Esophagus (tissue), 2 donors: Measurements from ENCODE around the gene CTRB2. TPM values are rescaled to one million over a fixed set of nuclear protein-coding genes. Genes with fewer than 3 reads are reported as not detected.
"Not testable (repeated sequence)": the region's sequence is repeated elsewhere in the genome, so short reads cannot be mapped to it uniquely, and the experiment has no call there.

Experiments used
- H3K27ac ChIP-seq, 2 donors: one replicate each; pipeline ENCODE4 v1.5.1; 2013; ENCODE audit warnings: low read depth in 2 of 2, mild to moderate bottlenecking in 2 of 2, inconsistent platforms in 1 of 2, low read length in 1 of 2, moderate library complexity in 1 of 2
- H3K27me3 ChIP-seq, 2 donors: one replicate each; pipeline ENCODE4 v1.6.1; 2013; ENCODE audit warnings: low read length in 2 of 2, control low read depth in 1 of 2, mild to moderate bottlenecking in 1 of 2; ENCODE audit not compliant: insufficient read depth in 2 of 2, control insufficient read depth in 1 of 2
- H3K36me3 ChIP-seq, 2 donors: one replicate each; pipeline ENCODE4 v1.6.1; 2013; ENCODE audit warnings: low read length in 1 of 2; ENCODE audit not compliant: control insufficient read depth in 2 of 2, insufficient read depth in 2 of 2
- H3K4me1 ChIP-seq, 2 donors: one replicate each; pipeline ENCODE4 v1.6.1; 2013; ENCODE audit warnings: low read length in 1 of 2; ENCODE audit not compliant: control insufficient read depth in 2 of 2, insufficient read depth in 2 of 2
- H3K4me3 ChIP-seq, 2 donors: one replicate each; pipeline ENCODE4 v1.5.1; 2013; ENCODE audit warnings: low read length in 2 of 2, mild to moderate bottlenecking in 2 of 2, low read depth in 1 of 2, moderate library complexity in 1 of 2
- H3K9me3 ChIP-seq, 2 donors: one replicate each; pipeline ENCODE4 v1.6.1; 2013; ENCODE audit warnings: mild to moderate bottlenecking in 2 of 2, low read depth in 1 of 2, low read length in 1 of 2, moderate library complexity in 1 of 2; ENCODE audit not compliant: control insufficient read depth in 2 of 2, insufficient read depth in 1 of 2
- WGBS, 2 donors: extraction: QIAGEN DNeasy Blood & Tissue Kit; methylation state at CpG; one replicate each; pipeline ENCODE4 v1.1.7; 2013; 5-methylcytosine and 5-hydroxymethylcytosine counted together
- polyA plus RNA-seq, 2 donors: library from polyadenylated mRNA; stranded (reverse); fragments of 200-250 nt; gene quantifications; one replicate each; pipeline ENCODE4 v1.2.3, GENCODE V29; 2013
- donor health status: healthy with polysubstance abuse.
- donor health status: Bipolar disorder and iron deficiency.

The CTRB2 gene
- polyA plus RNA-seq, 2 donors: 0.35 to 1.7 TPM

DNA sequence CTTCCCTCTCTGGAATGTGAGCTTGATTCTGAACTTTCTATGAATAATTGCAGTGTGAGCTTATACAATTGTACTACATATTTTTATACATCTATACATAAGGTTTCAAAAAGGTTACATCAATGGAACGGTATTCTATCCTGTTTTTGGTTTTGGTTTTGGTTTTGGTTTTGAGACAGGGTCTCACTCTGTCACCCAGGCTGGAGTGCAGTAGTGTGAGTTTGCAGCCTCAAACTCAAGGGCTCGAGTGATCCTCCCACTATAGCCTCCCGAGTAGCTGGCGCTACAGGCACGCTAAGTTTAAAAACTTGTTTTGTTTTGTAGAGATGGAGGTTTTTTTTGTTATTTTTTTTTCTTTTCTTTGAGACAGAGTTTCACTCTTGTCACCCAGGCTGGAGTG is 12.9 kb upstream of the CTRB2 start:
- H3K4me1 ChIP-seq: no peaks in the 10 kb centered on the region
- no peaks in the 10 kb centered on the region for H3K27me3 ChIP-seq
- H3K4me3 ChIP-seq: no peak overlapping the region
- no peak overlapping the region for H3K27ac ChIP-seq
- WGBS, 2 donors: 59 to 62% methylated on average over 5 of the region's 5 CpGs
- no peaks in the 10 kb centered on the region for H3K9me3 ChIP-seq
- H3K36me3 ChIP-seq: no peaks in the 10 kb centered on the region

DNA sequence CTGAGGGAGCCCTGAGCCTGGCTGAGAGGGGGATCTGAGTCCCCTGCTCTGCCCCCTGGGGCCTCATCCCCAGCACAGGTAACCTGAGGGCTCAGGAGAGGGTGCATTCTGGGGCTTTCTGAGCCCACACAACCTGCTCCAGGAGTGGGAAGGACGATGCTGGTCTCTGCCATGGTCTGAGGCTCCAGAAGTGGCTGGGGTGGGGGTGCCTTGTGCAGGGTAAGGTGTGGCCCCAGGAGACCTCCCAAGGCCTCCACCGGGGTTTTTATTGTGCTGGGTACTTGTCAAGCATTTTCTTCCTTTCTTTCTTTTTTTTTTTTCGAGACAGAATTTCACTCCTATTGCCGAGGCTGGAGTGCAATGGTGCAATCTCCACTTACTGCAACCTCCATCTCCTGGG is 12.1 kb upstream of the CTRB2 start:
- no peaks in the 10 kb centered on the region for H3K4me1 ChIP-seq
- no peak overlapping the region for H3K4me3 ChIP-seq
- WGBS, 2 donors: 54 to 74% methylated on average over 4 of the region's 4 CpGs
- no peak overlapping the region for H3K27ac ChIP-seq
- H3K36me3 ChIP-seq: no peaks in the 10 kb centered on the region
- no peaks in the 10 kb centered on the region for H3K27me3 ChIP-seq
- H3K9me3 ChIP-seq: no peaks in the 10 kb centered on the region

DNA sequence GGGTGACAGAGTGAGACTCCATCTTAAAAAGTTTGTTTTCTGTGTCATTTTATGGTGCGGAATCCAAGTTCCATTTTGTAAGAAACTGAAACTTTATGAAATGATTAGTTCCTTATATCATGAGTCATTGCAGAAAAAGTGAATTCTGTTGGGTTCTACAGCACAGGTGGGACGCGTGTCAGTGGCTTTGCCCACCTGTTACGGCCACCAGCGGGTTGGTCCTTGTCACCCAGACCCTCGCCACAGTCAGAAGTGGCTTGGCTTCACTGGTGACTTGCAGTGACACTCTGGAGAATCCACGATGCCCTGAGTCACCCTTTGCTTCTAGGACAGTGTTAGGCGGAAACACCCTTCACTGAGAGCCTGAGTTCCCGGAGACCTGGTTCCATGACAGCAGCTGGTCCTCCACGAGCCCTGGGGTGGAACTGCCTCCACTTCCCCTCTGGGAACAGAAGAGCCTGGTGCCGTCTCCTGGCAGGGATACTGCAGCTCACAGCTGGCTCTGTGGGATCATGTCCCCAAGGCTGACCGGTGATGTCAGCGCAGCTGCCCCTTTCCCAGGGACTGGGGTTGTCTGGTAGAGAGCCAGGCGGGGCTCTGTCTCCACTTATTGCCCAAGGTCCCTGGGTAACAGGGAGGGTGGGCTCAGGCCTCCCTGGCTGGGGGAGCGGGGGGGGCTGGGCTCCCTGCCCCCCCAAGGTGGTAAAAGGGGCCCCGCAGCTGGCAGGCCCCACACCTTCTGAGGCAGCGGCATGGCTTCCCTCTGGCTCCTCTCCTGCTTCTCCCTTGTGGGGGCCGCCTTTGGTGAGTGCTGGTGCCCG is 11.5 kb upstream of the CTRB2 start, which contains the start of gene CTRB1:
TSS of gene CTRB1 (plus strand) at position 733 of the 821 bp plus-strand sequence. CDS start at position 753, 20 bp downstream.
- WGBS, 2 donors: 73 to 79% methylated on average over 18 to 19 of the region's 19 CpGs

DNA sequence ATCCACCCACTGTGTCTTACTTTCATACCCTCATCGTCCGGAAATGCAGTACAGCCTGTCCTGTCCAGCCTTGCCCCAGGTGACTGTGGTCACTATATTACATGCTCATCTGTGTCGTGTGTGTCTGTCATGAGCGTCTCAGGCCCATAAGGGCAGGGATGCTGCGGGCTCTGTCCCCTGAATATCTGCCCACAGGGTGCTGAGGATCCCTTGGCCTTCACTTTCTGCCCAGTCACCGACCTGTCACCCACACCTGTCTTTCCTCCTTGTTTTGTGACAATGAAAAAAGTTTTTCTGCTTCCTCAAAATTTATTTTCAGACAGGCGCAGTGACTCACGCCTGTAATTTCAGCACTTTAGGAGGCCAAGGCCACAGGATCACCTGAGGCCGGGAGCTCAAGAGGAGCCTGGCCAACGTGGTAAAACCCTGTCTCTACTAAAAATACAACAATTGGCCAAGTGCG is 10.5 kb upstream of the CTRB2 start:
- 78 to 90% methylated on average over 11 of the region's 11 CpGs for WGBS, 2 donors
- Histone ChIP-seq H3K27ac (no peak overlapping the region), H3K27me3 (no peaks in the 10 kb centered on the region), H3K4me3 (no peak overlapping the region), H3K4me1 (no peaks in the 10 kb centered on the region), H3K9me3 (no peaks in the 10 kb centered on the region), H3K36me3 (no peaks in the 10 kb centered on the region)

More for the DNA sequence above, 11.5 kb upstream of the CTRB2 start, which contains the start of gene CTRB1:
- no peak within 1 kb of the TSS for H3K27ac ChIP-seq
- H3K9me3 ChIP-seq: no peaks in the 10 kb centered on the region
- H3K27me3 ChIP-seq: no peaks in the 10 kb centered on the region
- no peaks in the 10 kb centered on the region for H3K4me1 ChIP-seq
- no peak within 1 kb of the TSS for H3K4me3 ChIP-seq
- H3K36me3 ChIP-seq: no peaks in the 10 kb centered on the region

DNA sequence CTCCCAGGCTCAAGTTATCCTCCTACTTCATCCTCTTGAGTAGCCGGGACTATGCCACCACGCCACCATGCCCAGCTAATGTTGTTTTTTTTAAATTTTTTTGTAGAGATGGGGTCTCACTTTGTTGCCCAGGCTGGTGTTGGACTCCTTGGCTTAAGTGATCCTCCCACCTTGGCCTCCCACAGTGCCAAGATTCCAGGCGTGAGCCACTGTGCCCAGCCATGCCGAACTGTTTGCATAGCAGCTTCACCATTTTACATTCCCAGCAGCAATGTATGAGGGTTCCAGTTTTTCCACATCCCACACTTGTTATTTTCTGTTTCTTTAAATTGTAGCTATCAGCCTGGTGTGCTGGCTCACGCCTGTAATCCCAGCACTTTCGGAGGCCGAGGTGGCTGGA is 9.6 kb upstream of the CTRB2 start:
- no peak overlapping the region for H3K27ac ChIP-seq
- H3K36me3 ChIP-seq: no peaks in the 10 kb centered on the region
- no peaks in the 10 kb centered on the region for H3K27me3 ChIP-seq
- H3K4me1 ChIP-seq: no peaks in the 10 kb centered on the region
- H3K4me3 ChIP-seq: no peak overlapping the region
- 77 to 83% methylated on average over 7 of the region's 7 CpGs for WGBS, 2 donors
- H3K9me3 ChIP-seq: no peaks in the 10 kb centered on the region

DNA sequence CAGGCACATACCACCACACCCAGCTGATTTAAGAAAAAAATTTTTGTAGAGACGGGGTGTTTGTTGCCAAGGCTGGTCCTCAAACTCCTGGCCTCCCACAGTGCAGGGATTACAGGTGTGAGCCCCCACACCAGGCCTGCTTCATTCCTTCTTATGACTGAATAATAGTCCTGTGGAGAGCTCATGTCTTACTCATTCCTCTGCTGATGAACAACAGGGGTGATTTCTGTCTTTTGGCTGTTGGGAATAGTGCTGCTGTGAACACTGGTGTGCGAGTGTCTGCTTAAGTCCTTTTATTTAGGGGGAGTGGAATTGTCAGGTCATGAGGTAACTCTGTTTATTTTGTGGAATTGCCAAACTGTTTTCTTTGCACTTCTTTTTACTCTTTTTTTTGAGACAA is 9.2 kb upstream of the CTRB2 start:
- H3K4me1 ChIP-seq: no peaks in the 10 kb centered on the region
- H3K27me3 ChIP-seq: no peaks in the 10 kb centered on the region
- no peak overlapping the region for H3K27ac ChIP-seq
- no peaks in the 10 kb centered on the region for H3K36me3 ChIP-seq
- 80 to 84% methylated on average over 2 of the region's 2 CpGs for WGBS, 2 donors
- no peak overlapping the region for H3K4me3 ChIP-seq
- no peaks in the 10 kb centered on the region for H3K9me3 ChIP-seq

DNA sequence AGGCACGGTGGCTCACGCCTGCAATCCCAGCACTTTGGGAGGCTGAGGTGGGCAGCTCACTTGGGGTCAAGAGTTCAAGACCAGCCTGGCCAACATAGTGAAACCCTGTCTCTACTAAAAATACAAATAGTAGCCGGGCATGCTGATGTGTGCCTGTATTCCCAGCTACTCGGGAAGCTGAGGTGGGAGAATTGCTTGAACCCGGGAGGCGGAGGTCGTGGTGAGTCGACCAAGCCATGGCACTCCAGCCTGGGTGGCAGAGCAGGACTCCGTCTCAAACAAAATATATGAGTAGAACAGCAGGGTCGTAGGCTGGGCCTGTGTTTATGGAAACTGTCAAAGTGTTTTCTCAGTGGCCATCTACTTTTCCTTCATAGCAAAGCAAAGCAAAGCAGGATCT is 4.3 kb upstream of the CTRB2 start:
- not testable (repeated sequence) for H3K27ac ChIP-seq, H3K36me3 ChIP-seq, H3K4me1 ChIP-seq, H3K27me3 ChIP-seq, H3K4me3 ChIP-seq, H3K9me3 ChIP-seq
- 85 to 88% methylated on average over 10 of the region's 10 CpGs for WGBS, 2 donors

DNA sequence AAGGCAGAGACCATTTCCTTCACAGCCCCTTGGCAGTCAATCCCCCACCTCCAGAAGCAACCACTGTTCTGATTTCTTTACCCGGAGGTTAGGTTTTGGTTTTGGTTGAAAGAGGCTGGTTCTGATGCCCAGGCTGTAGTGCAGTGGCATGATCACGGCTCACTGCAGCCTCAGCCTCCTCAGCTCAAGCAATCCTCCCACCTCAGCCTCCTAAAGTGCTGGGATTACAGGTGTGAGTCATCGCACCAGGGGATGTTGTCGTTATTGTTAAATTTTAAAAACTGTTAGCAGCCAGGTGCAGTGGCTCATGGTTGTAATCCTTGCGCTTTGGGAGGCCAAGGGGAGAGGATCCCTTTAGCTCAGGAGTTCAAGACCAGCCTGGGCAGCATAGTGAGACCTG is 3.0 kb upstream of the CTRB2 start:
- WGBS, 2 donors: 86 to 91% methylated on average over 5 of the region's 5 CpGs
- H3K4me1 ChIP-seq: peaks cover 2 to 4% of the 10 kb centered on the region in 2 donors
- no peaks in the 10 kb centered on the region for H3K36me3 ChIP-seq
- no peak overlapping the region for H3K4me3 ChIP-seq
- H3K27ac ChIP-seq: no peak overlapping the region
- no peaks in the 10 kb centered on the region for H3K27me3 ChIP-seq
- no peaks in the 10 kb centered on the region for H3K9me3 ChIP-seq

DNA sequence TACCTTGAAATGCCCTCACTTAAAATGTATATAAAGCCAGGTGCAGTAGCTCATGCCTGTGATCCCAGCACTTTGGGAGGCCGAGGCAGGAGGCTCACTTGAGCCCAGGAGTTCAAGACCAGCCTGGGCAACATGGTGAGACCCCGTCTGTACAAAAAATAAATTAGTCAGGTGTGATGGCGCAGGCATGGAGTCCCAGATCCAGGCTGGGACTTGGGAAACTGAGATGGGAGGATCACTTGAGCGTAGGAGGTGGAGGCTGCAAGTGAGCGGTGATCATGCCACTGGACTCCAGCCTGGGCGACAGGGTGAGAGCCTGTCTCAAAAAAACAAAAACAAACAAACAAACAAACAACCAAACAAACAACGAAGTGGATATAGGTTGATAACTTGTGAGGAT is 2.6 kb upstream of the CTRB2 start:
- WGBS, 2 donors: 85 to 91% methylated on average over 7 of the region's 7 CpGs
- not testable (repeated sequence) for H3K27ac ChIP-seq, H3K4me1 ChIP-seq, H3K9me3 ChIP-seq, H3K36me3 ChIP-seq, H3K4me3 ChIP-seq, H3K27me3 ChIP-seq
